MCF 10A (cell line): ENCODE measurements around the gene KLF11. TPM values are rescaled to one million over a fixed set of nuclear protein-coding genes. Genes with fewer than 3 reads are reported as not detected.

Source experiments
- BruUV-seq: library from RNA; stranded (reverse); fragments of 400-500 nt; replicated peaks from 2 replicates; lab custom pipeline; 2021; lab: Mats Ljungman, UMichigan
- CTCF ChIA-PET: fragments of 300-600 bp; sonication (Branson Sonifier 250); formaldehyde crosslinking; extraction: SDS; loops from one replicate; lab custom pipeline; 2021; ENCODE audit warnings: antibody characterized with exemption, inconsistent platforms; lab: Yijun Ruan, JAX
- POLR2A ChIA-PET: fragments of 300-600, 350-650 bp; sonication (Branson Sonifier 250); formaldehyde crosslinking; extraction: SDS; loops from one replicate; lab custom pipeline; 2020; ENCODE audit warnings: antibody characterized with exemption, inconsistent platforms; lab: Yijun Ruan, JAX
- DNase-seq: peaks from one replicate; pipeline ENCODE4 v3.0.0-alpha.2; 2018; ENCODE audit not compliant: unreplicated experiment
- H3K27ac Mint-ChIP-seq: one replicate; pipeline ENCODE4 v1.8.0; 2022; ENCODE audit warnings: mild to moderate bottlenecking, low read depth, mixed read lengths; ENCODE audit not compliant: unreplicated experiment
- H3K27me3 Mint-ChIP-seq: one replicate; pipeline ENCODE4 v1.8.0; 2022; ENCODE audit warnings: mixed read lengths; ENCODE audit not compliant: insufficient read depth, unreplicated experiment
- H3K36me3 Mint-ChIP-seq: one replicate; pipeline ENCODE4 v1.8.0; 2022; ENCODE audit warnings: mild to moderate bottlenecking, moderate library complexity, mixed read lengths; ENCODE audit not compliant: insufficient read depth, unreplicated experiment
- H3K4me1 Mint-ChIP-seq: one replicate; pipeline ENCODE4 v1.8.0; 2022; ENCODE audit warnings: mixed read lengths; ENCODE audit not compliant: insufficient read depth, unreplicated experiment
- H3K4me3 Mint-ChIP-seq: one replicate; pipeline ENCODE4 v1.8.0; 2022; ENCODE audit warnings: mild to moderate bottlenecking, moderate library complexity, mixed read lengths; ENCODE audit not compliant: unreplicated experiment
- H3K9me3 Mint-ChIP-seq: one replicate; pipeline ENCODE4 v1.8.0; 2022; ENCODE audit warnings: mixed read lengths; ENCODE audit not compliant: unreplicated experiment
- intact Hi-C: fragments of 100-400 bp; cut with micrococcal nuclease; formaldehyde crosslinking; loops from 2 replicates; pipeline ENCODE4 v1.14.1; 2022
- total RNA-seq: library from RNA; stranded (reverse); gene quantifications from 2 replicates; pipeline ENCODE4 v1.2.3, GENCODE V29; 2022
- TF ChIP-seq, protein P1 (sequence below): fragments of 200-600 bp; IDR thresholded peaks from one replicate; pipeline ENCODE4 v1.8.0; 2022; ENCODE audit warnings: antibody characterized with exemption, mild to moderate bottlenecking; ENCODE audit not compliant: unreplicated experiment

KLF11 gene
- total RNA-seq, 1 experiment from 2014 or later, result 7.1 TPM

DNA sequence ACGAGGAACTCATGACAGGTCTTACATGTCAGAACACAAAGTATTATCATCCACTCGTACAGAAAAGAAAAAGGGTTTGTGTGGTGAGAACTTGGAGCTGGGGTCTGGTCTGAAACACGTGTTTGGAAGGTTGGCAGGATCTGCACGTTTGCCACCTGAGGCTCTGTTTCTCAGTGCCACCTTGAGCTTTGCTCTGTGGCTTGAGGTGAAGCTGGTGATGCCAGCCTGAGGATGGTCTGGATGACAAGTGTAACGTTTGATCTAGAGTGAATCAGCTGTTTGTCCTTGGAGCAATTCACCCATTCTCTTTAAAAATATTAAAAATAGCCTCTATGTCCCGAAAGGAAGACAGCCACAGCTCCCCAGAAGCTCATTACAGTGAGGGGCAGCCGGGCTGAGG lies 45.4 kb upstream of the KLF11 start:
- no peaks in the 10 kb centered on the region for H3K27me3 Mint-ChIP-seq
- H3K9me3 Mint-ChIP-seq, result no peaks in the 10 kb centered on the region
- no peaks in the 10 kb centered on the region for H3K4me1 Mint-ChIP-seq
- no peak for DNase-seq
- no peak overlapping the region for H3K4me3 Mint-ChIP-seq
- BruUV-seq, result no TSS peak
- TF ChIP-seq, protein P1, sequence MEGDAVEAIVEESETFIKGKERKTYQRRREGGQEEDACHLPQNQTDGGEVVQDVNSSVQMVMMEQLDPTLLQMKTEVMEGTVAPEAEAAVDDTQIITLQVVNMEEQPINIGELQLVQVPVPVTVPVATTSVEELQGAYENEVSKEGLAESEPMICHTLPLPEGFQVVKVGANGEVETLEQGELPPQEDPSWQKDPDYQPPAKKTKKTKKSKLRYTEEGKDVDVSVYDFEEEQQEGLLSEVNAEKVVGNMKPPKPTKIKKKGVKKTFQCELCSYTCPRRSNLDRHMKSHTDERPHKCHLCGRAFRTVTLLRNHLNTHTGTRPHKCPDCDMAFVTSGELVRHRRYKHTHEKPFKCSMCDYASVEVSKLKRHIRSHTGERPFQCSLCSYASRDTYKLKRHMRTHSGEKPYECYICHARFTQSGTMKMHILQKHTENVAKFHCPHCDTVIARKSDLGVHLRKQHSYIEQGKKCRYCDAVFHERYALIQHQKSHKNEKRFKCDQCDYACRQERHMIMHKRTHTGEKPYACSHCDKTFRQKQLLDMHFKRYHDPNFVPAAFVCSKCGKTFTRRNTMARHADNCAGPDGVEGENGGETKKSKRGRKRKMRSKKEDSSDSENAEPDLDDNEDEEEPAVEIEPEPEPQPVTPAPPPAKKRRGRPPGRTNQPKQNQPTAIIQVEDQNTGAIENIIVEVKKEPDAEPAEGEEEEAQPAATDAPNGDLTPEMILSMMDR, result no peak
- no peaks in the 10 kb centered on the region for H3K36me3 Mint-ChIP-seq
- H3K27ac Mint-ChIP-seq, result no peak overlapping the region
- CTCF ChIA-PET, result interaction anchor here (0.7 to 4.2 kb wide), 4 partner anchors 13 to 206 kb away, joined by 3 to 45 read pairs (median 4); no protein-coding TSS in a partner anchor
- POLR2A ChIA-PET, result no interaction called here
- intact Hi-C loops, result no loop called here

DNA sequence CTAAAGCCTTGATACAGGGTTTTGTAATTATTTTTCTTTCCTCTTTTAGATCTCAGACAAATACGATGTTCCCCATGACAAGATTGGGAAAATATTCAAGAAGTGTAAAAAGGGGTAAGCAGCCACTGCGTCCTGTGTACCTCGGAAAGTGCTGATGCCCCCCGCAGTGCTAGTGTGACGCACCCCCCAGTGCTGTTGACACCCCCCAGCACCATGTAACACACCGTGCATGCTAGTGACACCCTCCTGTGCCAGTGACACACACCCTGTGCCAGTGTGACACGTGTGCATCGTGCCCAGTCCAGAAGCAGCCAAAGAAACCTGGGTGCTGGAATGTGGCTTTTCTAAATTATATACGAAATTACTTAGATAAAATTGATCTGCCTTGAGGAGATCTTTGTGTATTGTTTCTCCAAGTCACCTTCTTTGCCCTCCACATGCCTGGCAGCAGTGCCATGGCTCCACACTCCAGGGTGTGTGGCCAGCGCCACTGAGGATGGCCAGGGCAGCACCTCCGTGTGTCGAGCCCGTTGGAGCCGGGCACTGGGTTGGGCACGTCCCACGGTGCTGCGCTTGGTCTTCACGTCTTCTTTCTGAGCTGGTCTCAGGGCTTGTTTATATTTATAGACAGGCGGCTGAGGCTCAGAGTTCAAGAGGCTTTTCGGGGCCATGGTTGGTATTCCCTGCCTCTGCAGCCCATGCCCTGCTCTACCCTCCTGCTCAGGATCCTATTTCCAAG lies 44.3 kb upstream of the KLF11 start:
- POLR2A ChIA-PET, result no interaction called here
- Mint-ChIP-seq H3K27ac (no peak overlapping the region), H3K36me3 (no peaks in the 10 kb centered on the region), H3K9me3 (no peaks in the 10 kb centered on the region), H3K27me3 (no peaks in the 10 kb centered on the region), H3K4me3 (no peak overlapping the region), H3K4me1 (no peaks in the 10 kb centered on the region)
- TF ChIP-seq, protein P1, result no peak
- no peak for DNase-seq
- CTCF ChIA-PET, result interaction anchor here (1.1 kb wide), 1 partner anchor 15 kb away, joined by 3 read pairs; no protein-coding TSS in a partner anchor
- intact Hi-C loops, result no loop called here
- no TSS peak for BruUV-seq

DNA sequence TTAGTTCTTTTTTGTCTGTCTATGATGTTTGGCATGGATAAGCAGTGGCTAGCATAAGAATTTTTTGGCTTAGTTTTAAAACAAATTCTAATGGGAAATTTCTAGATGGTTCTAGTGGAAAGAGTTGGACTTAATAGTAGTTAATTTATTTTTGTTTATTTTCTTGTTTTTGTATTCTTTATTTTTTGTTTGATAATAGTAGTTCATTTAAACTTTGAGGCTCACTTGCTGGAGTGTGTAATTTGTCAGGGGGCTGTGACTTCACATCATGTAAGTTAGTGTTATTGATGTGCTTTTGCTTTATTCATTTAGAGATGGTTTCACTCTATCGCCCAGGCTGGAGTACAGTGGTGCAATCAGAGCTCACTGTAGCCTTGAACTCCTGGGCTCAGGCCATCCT lies 43.7 kb upstream of the KLF11 start:
- TF ChIP-seq, protein P1, result no peak
- H3K4me3 Mint-ChIP-seq, result no peak overlapping the region
- no TSS peak for BruUV-seq
- intact Hi-C loops, result no loop called here
- no peaks in the 10 kb centered on the region for H3K27me3 Mint-ChIP-seq
- ChIA-PET CTCF (interaction anchor here (1.1 kb wide), 1 partner anchor 15 kb away, joined by 3 read pairs; no protein-coding TSS in a partner anchor), POLR2A (no interaction called here)
- no peaks in the 10 kb centered on the region for H3K4me1 Mint-ChIP-seq
- H3K36me3 Mint-ChIP-seq, result no peaks in the 10 kb centered on the region
- no peak for DNase-seq
- no peaks in the 10 kb centered on the region for H3K9me3 Mint-ChIP-seq
- H3K27ac Mint-ChIP-seq, result no peak overlapping the region

DNA sequence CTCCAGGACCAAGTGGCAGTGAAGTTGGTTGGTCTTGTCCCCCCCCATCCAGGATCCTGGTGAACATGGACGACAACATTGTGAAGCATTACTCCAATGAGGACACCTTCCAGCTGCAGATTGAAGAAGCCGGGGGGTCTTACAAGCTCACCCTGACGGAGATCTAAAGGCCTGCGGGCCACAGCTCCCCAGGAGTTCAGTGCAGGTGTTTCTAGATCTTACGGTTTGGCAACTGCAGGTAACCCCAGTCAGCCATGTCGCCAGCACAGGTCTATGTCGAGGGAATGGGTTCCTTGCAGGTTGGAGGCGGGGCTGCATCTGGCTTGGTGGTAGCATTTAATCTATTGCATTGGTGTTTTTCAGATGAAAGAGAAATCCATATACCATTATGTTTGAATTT lies 42.8 kb upstream of the KLF11 start:
- TF ChIP-seq, protein P1, result no peak
- Mint-ChIP-seq H3K27ac (no peak overlapping the region), H3K36me3 (no peaks in the 10 kb centered on the region), H3K4me1 (no peaks in the 10 kb centered on the region), H3K9me3 (no peaks in the 10 kb centered on the region), H3K27me3 (no peaks in the 10 kb centered on the region), H3K4me3 (no peak overlapping the region)
- no peak for DNase-seq
- intact Hi-C loops, result no loop called here
- no TSS peak for BruUV-seq
- POLR2A ChIA-PET, result interaction anchor here (0.6 kb wide), 1 partner anchor 18 kb away, joined by 3 read pairs; no protein-coding TSS in a partner anchor
- CTCF ChIA-PET, result interaction anchor here (0.6 to 1.8 kb wide), 3 partner anchors 16 to 64 kb away, joined by 5 to 9 read pairs (median 6); no protein-coding TSS in a partner anchor
